ENCODE data around the gene BTBD6. TPM values are rescaled to one million over a fixed set of nuclear protein-coding genes. Genes with fewer than 3 reads are reported as not detected.
A peak's percentile ranks its signal among the peaks of the same experiment; 100 is the strongest.
"Not testable (repeated sequence)": the region's sequence is repeated elsewhere in the genome, so short reads cannot be mapped to it uniquely, and the experiment has no call there.

Gene BTBD6
- total RNA-seq, 2 donors from 2014 or later, result 26.9 to 34.9 TPM

- DNase-seq (ENCODE audit: low spot score), result no peak
- Histone ChIP-seq H3K4me1 (peaks cover 0 to 16% of the 10 kb centered on the region in 2 donors), H3K27me3 (no peaks in the 10 kb centered on the region), H3K4me3 (no peak overlapping the region), H3K9me3 (no peaks in the 10 kb centered on the region), H3K27ac (no peak overlapping the region), H3K36me3 (no peaks in the 10 kb centered on the region)
- no peak for TF ChIP-seq CTCF (IDR thresholded peaks at IDR 0.05)
Observed at GRCh38 chr14:105286759-105287144, 38.4 kb downstream of the BTBD6 start.

DNA sequence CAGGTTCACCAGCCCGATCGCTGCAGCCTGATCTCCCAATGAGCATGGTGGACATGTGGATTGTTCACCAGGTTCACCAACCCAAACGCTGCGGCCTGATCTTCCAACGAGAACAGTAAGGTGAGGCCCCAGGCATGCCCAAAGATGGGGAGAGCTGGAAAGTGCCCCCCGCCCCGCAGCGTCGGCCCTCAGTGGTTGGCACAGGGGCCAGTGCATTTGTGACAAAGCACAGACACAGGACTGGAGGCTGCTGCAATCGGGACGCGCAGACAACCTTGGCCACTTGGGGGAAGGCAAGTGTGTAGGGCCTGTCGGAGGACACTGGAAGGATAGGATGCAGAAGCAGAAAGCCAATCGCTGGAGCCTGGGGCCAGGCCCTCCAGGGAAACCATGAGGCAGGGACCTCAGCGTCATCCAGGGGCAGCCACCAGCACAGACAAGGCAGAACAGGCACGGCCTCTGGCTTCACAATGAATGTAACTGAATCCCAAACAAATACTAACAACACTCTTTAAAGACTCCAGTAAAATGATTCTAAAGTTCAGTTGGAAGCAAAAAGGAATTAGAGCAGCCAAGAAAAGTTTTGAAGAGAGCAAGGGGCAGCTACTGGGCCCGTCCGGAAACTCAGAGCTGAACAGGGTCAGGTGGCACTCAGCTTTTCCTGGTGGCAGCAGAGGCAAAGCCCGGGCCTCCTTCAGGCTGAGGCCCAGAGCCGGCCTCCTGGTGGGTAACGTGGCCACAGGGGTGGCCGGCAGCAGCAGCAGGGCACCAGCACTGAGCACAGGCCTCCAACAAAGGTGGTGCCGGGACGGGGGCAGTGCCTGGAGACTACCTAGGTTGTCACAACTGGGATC, 39.1 kb downstream of the BTBD6 start:
- Histone ChIP-seq H3K36me3 (no peaks in the 10 kb centered on the region), H3K4me3 (no peak overlapping the region), H3K27me3 (no peaks in the 10 kb centered on the region), H3K9me3 (no peaks in the 10 kb centered on the region), H3K27ac (no peak overlapping the region), H3K4me1 (peaks cover 0 to 15% of the 10 kb centered on the region in 2 donors)
- no peak for DNase-seq (ENCODE audit: low spot score)
- TF ChIP-seq CTCF (IDR thresholded peaks at IDR 0.05), result no peak

DNA sequence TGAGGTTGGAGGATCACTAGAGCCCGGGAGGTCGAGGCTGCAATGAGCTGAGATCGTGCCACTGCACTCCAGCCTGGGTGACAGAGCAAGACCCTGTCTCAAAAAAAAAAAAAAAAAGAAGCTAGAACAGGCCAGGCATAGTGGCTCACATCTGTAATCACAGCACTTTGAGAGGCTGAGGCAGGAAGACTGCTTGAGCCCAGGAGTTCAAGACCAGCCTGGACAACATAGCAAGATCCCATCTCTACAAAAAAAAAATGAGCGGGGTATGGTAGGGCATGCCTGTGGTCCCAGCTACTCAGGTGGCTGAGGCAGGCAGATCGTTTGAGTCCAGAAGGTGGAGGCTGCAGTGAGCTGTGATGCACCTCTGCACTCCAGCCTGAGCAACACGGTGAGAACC, 40.6 kb downstream of the BTBD6 start:
- not testable (repeated sequence) for DNase-seq (ENCODE audit: low spot score); H3K27ac ChIP-seq; H3K9me3 ChIP-seq; H3K36me3 ChIP-seq; H3K4me3 ChIP-seq; H3K27me3 ChIP-seq
- peaks cover 0 to 24% of the 10 kb centered on the region in 2 donors for H3K4me1 ChIP-seq

- H3K27me3 ChIP-seq, result no peaks in the 10 kb centered on the region
- H3K36me3 ChIP-seq, result no peaks in the 10 kb centered on the region
- DNase-seq (ENCODE audit: low spot score), result no peak
- no peak overlapping the region for H3K4me3 ChIP-seq
- no peak overlapping the region for H3K27ac ChIP-seq
- no peaks in the 10 kb centered on the region for H3K9me3 ChIP-seq
- TF ChIP-seq CTCF (IDR thresholded peaks at IDR 0.05), result no peak
- peaks cover 0 to 28% of the 10 kb centered on the region in 2 donors for H3K4me1 ChIP-seq
Observed at GRCh38 chr14:105290621-105291346, 42.5 kb downstream of the BTBD6 start.

GRCh38 chr14:105292826-105293711, 44.7 kb downstream of the BTBD6 start:
- Histone ChIP-seq H3K27me3 (no peaks in the 10 kb centered on the region), H3K36me3 (no peaks in the 10 kb centered on the region), H3K9me3 (no peaks in the 10 kb centered on the region), H3K27ac (peak overlapping the region; percentile 75 to 79), H3K4me1 (peaks cover 0 to 28% of the 10 kb centered on the region in 2 donors), H3K4me3 (no peak overlapping the region)
- TF ChIP-seq CTCF (IDR thresholded peaks at IDR 0.05), result no peak
- DNase-seq (ENCODE audit: low spot score), result no peak

Data from right atrium auricular region (tissue), 2 donors.